HepG2 (cell line): Measurements from ENCODE around the gene MFSD11. TPM values are rescaled to one million over a fixed set of nuclear protein-coding genes. Genes with fewer than 3 reads are reported as not detected.

Experiments used
- ATF7 ChIP-seq, 2 experiments: fragments of 450-650 bp in 1 of 2; sonication (generic) in 1 of 2; formaldehyde crosslinking in 1 of 2; IDR thresholded peaks; 2 replicates each; pipeline versions ENCODE4 v1.4.0 to v1.6.1; 2016 to 2020; ENCODE audit warnings: antibody characterized with exemption in 1 of 2, mild to moderate bottlenecking in 1 of 2, missing genetic modification reagents in 1 of 2
- EEA1 ChIP-seq: sonication (generic); formaldehyde crosslinking; IDR thresholded peaks from 2 replicates; pipeline ENCODE4 v1.5.1; 2020; ENCODE audit warnings: mild to moderate bottlenecking, missing genetic modification reagents, borderline replicate concordance
- EHMT2 ChIP-seq: fragments of 200-600 bp; sonication (generic); IDR thresholded peaks from 2 replicates; pipeline ENCODE4 v1.7.0; 2017; ENCODE audit warnings: antibody characterized with exemption, low read depth, low read length, borderline replicate concordance
- ETV6 ChIP-seq: sonication (generic); formaldehyde crosslinking; conservative IDR thresholded peaks from 2 replicates; pipeline ENCODE4 v1.4.0; 2020; ENCODE audit warnings: missing genetic modification reagents
- GATA4 ChIP-seq: sonication (generic); IDR thresholded peaks from 2 replicates; pipeline ENCODE4 v1.6.1; 2016; ENCODE audit warnings: antibody characterized with exemption, low read depth, borderline replicate concordance
- HNRNPL ChIP-seq: fragments of 200-400 bp; formaldehyde crosslinking; IDR thresholded peaks from 2 replicates; pipeline ENCODE4 v1.6.1; 2017; ENCODE audit warnings: mild to moderate bottlenecking, low read depth, low read length
- MAFG ChIP-seq: sonication (generic); formaldehyde crosslinking; IDR thresholded peaks from 2 replicates; pipeline ENCODE4 v1.5.1; 2020; ENCODE audit warnings: mild to moderate bottlenecking, missing genetic modification reagents
- MZF1 ChIP-seq: sonication (generic); formaldehyde crosslinking; IDR thresholded peaks from 2 replicates; pipeline ENCODE4 v1.8.1; 2023; ENCODE audit warnings: mild to moderate bottlenecking, missing genetic modification reagents, borderline replicate concordance
- NR2F1 ChIP-seq, 2 experiments: fragments of 450-650 bp in 1 of 2; formaldehyde crosslinking in 1 of 2; IDR thresholded peaks; 2 replicates each; pipeline versions ENCODE4 v1.5.0 to v1.6.1; 2016 to 2020; ENCODE audit warnings: mild to moderate bottlenecking in 1 of 2, missing compliant biosample characterization in 1 of 2, missing genetic modification reagents in 1 of 2, moderate library complexity in 1 of 2
- RFXANK ChIP-seq: IDR thresholded peaks from 2 replicates; pipeline ENCODE4 v1.6.1; 2016
- SAFB2 ChIP-seq: sonication (generic); formaldehyde crosslinking; IDR thresholded peaks from 2 replicates; pipeline ENCODE4 v1.5.1; 2020; ENCODE audit warnings: missing genetic modification reagents, low read depth, mild to moderate bottlenecking, borderline replicate concordance
- SATB2 ChIP-seq: sonication (generic); formaldehyde crosslinking; IDR thresholded peaks from 2 replicates; pipeline ENCODE4 v1.5.0; 2020; ENCODE audit warnings: missing genetic modification reagents
- SP2 ChIP-seq: sonication (generic); formaldehyde crosslinking; IDR thresholded peaks from 2 replicates; pipeline ENCODE4 v1.5.1; 2020; ENCODE audit warnings: mild to moderate bottlenecking, missing genetic modification reagents
- TAF15 ChIP-seq: fragments of 200-400 bp; formaldehyde crosslinking; IDR thresholded peaks from one replicate; pipeline ENCODE4 v1.6.1; 2018; ENCODE audit warnings: mild to moderate bottlenecking, low read depth, low read length; ENCODE audit not compliant: poor library complexity, severe bottlenecking
- ZBTB20 ChIP-seq: sonication (generic); formaldehyde crosslinking; IDR thresholded peaks from 2 replicates; pipeline ENCODE4 v1.8.1; 2023; ENCODE audit warnings: missing genetic modification reagents, low read depth, mild to moderate bottlenecking, borderline replicate concordance
- ZEB1 ChIP-seq: IDR thresholded peaks from 2 replicates; pipeline ENCODE4 v1.6.1; 2012; ENCODE audit warnings: mild to moderate bottlenecking, low read depth, inconsistent platforms; ENCODE audit not compliant: insufficient replicate concordance
- ZNF143 ChIP-seq: sonication (generic); formaldehyde crosslinking; IDR thresholded peaks from 2 replicates; pipeline ENCODE4 v1.4.0; 2020; ENCODE audit warnings: missing genetic modification reagents
- ZNF572 ChIP-seq: sonication (generic); formaldehyde crosslinking; IDR thresholded peaks from 2 replicates; pipeline ENCODE4 v1.5.1; 2020; ENCODE audit warnings: mild to moderate bottlenecking, missing genetic modification reagents
- ZNF577 ChIP-seq: sonication (generic); formaldehyde crosslinking; IDR thresholded peaks from 2 replicates; pipeline ENCODE4 v1.4.0; 2020; ENCODE audit warnings: mild to moderate bottlenecking, low read depth, missing genetic modification reagents, borderline replicate concordance
- ZNF660 ChIP-seq: sonication (generic); formaldehyde crosslinking; IDR thresholded peaks from 2 replicates; pipeline ENCODE4 v1.5.1; 2020; ENCODE audit warnings: mild to moderate bottlenecking, low read depth, missing genetic modification reagents, borderline replicate concordance
- ZNF678 ChIP-seq: sonication (generic); formaldehyde crosslinking; IDR thresholded peaks from 2 replicates; pipeline ENCODE4 v1.4.0; 2020; ENCODE audit warnings: mild to moderate bottlenecking, missing genetic modification reagents
- ZNF75D ChIP-seq: sonication (generic); formaldehyde crosslinking; IDR thresholded peaks from 2 replicates; pipeline ENCODE4 v1.8.1; 2023; ENCODE audit warnings: missing genetic modification reagents, mild to moderate bottlenecking, borderline replicate concordance
- ZNF891 ChIP-seq: sonication (generic); formaldehyde crosslinking; IDR thresholded peaks from 2 replicates; pipeline ENCODE4 v1.5.0; 2020; ENCODE audit warnings: mild to moderate bottlenecking, missing genetic modification reagents
- polyA plus RNA-seq, 8 experiments: library from polyadenylated mRNA; depleted of rRNA in 3 of 8; stranded (reverse) in 7 of 8; unstranded in 1 of 8; fragments of >200 nt; fragmentation: Illumina TruSeq in 4 of 8; extraction: Trizol in 4 of 8; gene quantifications; 2 replicates each; pipeline versions ENCODE4 v1.2.1 to v1.2.3, GENCODE V29; 2011 to 2016; ENCODE audit warnings: low read depth in 4 of 8, missing spikeins in 1 of 8, mixed read lengths in 1 of 8; ENCODE audit not compliant: insufficient read depth in 1 of 8
- total RNA-seq, 5 experiments: library from RNA; depleted of rRNA; stranded (reverse); fragments of >200 nt; fragmentation: Illumina TruSeq; extraction: Trizol; gene quantifications; 2 replicates each; pipeline ENCODE4 v1.2.3, GENCODE V29; 2016; ENCODE audit warnings: low read depth in 1 of 5
- TF ChIP-seq, protein P1 (sequence below): conservative IDR thresholded peaks from 2 replicates; pipeline ENCODE4 v1.6.1; 2018; ENCODE audit warnings: missing genetic modification reagents
- TF ChIP-seq, protein P2 (sequence below): sonication (generic); formaldehyde crosslinking; IDR thresholded peaks from 2 replicates; pipeline ENCODE4 v1.5.1; 2020; ENCODE audit warnings: missing genetic modification reagents, mild to moderate bottlenecking, borderline replicate concordance
- TF ChIP-seq, protein P3 (sequence below): sonication (generic); formaldehyde crosslinking; IDR thresholded peaks from 2 replicates; pipeline ENCODE4 v1.5.0; 2020; ENCODE audit warnings: mild to moderate bottlenecking, missing genetic modification reagents

The MFSD11 gene
- total and polyA plus RNA-seq, 2 of the 13 experiments (the other 11 are each of a cell fraction or from before 2014, with no cell fraction given) = 26.1 to 36.3 TPM

DNA sequence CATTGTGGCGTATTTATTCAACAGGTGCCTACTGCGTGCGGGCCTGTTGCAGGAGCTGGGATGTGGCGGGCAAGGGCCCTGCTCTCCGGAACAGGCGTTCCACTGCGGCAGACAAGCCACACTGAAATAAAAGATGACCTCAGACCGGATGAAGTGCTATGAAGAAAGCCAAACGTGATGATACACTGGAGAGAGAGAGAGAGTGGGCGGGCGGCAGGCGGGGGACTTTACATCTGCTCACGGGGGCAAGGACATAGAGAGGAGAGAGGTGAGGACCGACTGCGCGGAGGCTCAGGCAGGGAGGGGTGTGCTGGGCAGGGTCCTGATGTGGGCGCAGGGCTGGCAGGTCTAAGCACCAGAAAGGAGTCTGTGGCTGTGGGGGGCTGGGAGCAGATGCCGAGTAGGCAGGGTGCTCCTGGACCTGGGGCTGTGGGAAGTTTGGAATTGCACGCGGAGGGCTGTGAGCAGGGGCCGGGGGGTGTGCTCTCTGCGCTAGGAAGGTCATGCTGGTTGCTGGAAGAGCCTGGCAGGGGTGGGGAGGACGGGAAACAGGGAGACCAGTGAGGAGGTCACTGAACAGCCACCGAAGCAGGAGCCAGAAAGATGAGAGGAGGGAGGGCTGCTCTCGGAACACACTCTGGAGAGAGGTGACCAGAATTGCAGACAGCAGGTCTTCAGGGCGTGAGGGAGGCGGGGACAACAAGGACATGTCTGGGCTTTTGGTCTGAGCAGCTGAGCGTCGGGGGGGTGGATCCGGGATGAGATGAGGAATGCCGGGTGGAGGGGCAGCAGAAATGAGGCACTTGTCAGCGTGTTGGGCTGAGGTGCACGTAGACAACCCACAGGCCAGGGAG, 37.1 kb upstream of the MFSD11 start (continued):
- TF ChIP-seq, protein P1, sequence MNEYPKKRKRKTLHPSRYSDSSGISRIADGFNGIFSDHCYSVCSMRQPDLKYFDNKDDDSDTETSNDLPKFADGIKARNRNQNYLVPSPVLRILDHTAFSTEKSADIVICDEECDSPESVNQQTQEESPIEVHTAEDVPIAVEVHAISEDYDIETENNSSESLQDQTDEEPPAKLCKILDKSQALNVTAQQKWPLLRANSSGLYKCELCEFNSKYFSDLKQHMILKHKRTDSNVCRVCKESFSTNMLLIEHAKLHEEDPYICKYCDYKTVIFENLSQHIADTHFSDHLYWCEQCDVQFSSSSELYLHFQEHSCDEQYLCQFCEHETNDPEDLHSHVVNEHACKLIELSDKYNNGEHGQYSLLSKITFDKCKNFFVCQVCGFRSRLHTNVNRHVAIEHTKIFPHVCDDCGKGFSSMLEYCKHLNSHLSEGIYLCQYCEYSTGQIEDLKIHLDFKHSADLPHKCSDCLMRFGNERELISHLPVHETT = no peak
- TF ChIP-seq ZBTB20 (CRISPR knock-in tag) = no peak
- TF ChIP-seq ZNF143 (CRISPR knock-in tag) = no peak
- no peak for TF ChIP-seq SP2 (CRISPR knock-in tag)
- peak; percentile 67; the same call in 1 of the 2 replicates for TF ChIP-seq HNRNPL
- TF ChIP-seq, protein P2, sequence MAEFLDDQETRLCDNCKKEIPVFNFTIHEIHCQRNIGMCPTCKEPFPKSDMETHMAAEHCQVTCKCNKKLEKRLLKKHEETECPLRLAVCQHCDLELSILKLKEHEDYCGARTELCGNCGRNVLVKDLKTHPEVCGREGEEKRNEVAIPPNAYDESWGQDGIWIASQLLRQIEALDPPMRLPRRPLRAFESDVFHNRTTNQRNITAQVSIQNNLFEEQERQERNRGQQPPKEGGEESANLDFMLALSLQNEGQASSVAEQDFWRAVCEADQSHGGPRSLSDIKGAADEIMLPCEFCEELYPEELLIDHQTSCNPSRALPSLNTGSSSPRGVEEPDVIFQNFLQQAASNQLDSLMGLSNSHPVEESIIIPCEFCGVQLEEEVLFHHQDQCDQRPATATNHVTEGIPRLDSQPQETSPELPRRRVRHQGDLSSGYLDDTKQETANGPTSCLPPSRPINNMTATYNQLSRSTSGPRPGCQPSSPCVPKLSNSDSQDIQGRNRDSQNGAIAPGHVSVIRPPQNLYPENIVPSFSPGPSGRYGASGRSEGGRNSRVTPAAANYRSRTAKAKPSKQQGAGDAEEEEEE (CRISPR knock-in tag) = no peak
- TF ChIP-seq ZNF891 = no peak; the same call in 1 of the 2 replicates
- no peak for TF ChIP-seq TAF15
- TF ChIP-seq ETV6 (CRISPR knock-in tag) = no peak; the same call in 1 of the 2 replicates
- TF ChIP-seq SATB2 (CRISPR knock-in tag) = 0 out of 2 replicates have a peak, but pooled peaks have one; percentile 29
- TF ChIP-seq ZNF75D = no peak
- peak in 1 of 2 experiments; percentile 56; a peak in 2 of 4 replicates for TF ChIP-seq NR2F1 (CRISPR knock-in tag; IDR thresholded peaks at IDR 0.05)
- no peak for TF ChIP-seq ZNF660
- TF ChIP-seq MZF1 (CRISPR knock-in tag) = no peak
- TF ChIP-seq GATA4 = no peak
- TF ChIP-seq MAFG (CRISPR knock-in tag) = no peak
- no peak for TF ChIP-seq EEA1 (CRISPR knock-in tag)
- peak; percentile 70 for TF ChIP-seq ATF7 (IDR thresholded peaks at IDR 0.05)
- peak; percentile 98 for TF ChIP-seq ATF7 (CRISPR knock-in tag; IDR thresholded peaks at IDR 0.05)
- no peak for TF ChIP-seq EHMT2
- no peak for TF ChIP-seq ZEB1
- TF ChIP-seq RFXANK (CRISPR knock-in tag) = no peak
- no peak; the same call in 1 of the 2 replicates for TF ChIP-seq ZNF577 (CRISPR knock-in tag)
- peak; percentile 87 for TF ChIP-seq ZNF572
- TF ChIP-seq, protein P3, sequence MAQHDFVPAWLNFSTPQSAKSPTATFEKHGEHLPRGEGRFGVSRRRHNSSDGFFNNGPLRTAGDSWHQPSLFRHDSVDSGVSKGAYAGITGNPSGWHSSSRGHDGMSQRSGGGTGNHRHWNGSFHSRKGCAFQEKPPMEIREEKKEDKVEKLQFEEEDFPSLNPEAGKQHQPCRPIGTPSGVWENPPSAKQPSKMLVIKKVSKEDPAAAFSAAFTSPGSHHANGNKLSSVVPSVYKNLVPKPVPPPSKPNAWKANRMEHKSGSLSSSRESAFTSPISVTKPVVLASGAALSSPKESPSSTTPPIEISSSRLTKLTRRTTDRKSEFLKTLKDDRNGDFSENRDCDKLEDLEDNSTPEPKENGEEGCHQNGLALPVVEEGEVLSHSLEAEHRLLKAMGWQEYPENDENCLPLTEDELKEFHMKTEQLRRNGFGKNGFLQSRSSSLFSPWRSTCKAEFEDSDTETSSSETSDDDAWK (CRISPR knock-in tag) = no peak
- no peak for TF ChIP-seq ZNF678 (CRISPR knock-in tag)
- TF ChIP-seq SAFB2 (CRISPR knock-in tag) = no peak
